ENCODE measurements around the gene ZBTB12. TPM values are rescaled to one million over a fixed set of nuclear protein-coding genes. Genes with fewer than 3 reads are reported as not detected.

Gene ZBTB12
- total and polyA plus RNA-seq, 10 of the 15 experiments (the other 5 are each of a cell fraction or from before 2014, with no cell fraction given) = 0.81 to 4.5 (median 1.7) TPM; not detected in 4

- peak; percentile 88 for TF ChIP-seq MEF2A (IDR thresholded peaks at IDR 0.05; ENCODE audit: insufficient read depth, low read depth, low read length)
- no peak for TF ChIP-seq SUZ12 (IDR thresholded peaks at IDR 0.05; ENCODE audit: unreplicated experiment)
- TF ChIP-seq HSF1 (IDR thresholded peaks at IDR 0.05; ENCODE audit: low read depth, low read length) = no peak
- TF ChIP-seq ATF3 (IDR thresholded peaks at IDR 0.05; ENCODE audit: borderline replicate concordance, extremely low read depth, low read depth, low read length) = no peak
- TF ChIP-seq, protein P1, sequence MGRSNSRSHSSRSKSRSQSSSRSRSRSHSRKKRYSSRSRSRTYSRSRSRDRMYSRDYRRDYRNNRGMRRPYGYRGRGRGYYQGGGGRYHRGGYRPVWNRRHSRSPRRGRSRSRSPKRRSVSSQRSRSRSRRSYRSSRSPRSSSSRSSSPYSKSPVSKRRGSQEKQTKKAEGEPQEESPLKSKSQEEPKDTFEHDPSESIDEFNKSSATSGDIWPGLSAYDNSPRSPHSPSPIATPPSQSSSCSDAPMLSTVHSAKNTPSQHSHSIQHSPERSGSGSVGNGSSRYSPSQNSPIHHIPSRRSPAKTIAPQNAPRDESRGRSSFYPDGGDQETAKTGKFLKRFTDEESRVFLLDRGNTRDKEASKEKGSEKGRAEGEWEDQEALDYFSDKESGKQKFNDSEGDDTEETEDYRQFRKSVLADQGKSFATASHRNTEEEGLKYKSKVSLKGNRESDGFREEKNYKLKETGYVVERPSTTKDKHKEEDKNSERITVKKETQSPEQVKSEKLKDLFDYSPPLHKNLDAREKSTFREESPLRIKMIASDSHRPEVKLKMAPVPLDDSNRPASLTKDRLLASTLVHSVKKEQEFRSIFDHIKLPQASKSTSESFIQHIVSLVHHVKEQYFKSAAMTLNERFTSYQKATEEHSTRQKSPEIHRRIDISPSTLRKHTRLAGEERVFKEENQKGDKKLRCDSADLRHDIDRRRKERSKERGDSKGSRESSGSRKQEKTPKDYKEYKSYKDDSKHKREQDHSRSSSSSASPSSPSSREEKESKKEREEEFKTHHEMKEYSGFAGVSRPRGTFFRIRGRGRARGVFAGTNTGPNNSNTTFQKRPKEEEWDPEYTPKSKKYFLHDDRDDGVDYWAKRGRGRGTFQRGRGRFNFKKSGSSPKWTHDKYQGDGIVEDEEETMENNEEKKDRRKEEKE (IDR thresholded peaks at IDR 0.05) = no peak
- TF ChIP-seq SMC3 (IDR thresholded peaks at IDR 0.05; ENCODE audit: borderline replicate concordance, low read length) = no peak
- no peak for TF ChIP-seq ZNF274 (IDR thresholded peaks at IDR 0.05; ENCODE audit: insufficient read depth, insufficient read length)
- TF ChIP-seq, protein P2, sequence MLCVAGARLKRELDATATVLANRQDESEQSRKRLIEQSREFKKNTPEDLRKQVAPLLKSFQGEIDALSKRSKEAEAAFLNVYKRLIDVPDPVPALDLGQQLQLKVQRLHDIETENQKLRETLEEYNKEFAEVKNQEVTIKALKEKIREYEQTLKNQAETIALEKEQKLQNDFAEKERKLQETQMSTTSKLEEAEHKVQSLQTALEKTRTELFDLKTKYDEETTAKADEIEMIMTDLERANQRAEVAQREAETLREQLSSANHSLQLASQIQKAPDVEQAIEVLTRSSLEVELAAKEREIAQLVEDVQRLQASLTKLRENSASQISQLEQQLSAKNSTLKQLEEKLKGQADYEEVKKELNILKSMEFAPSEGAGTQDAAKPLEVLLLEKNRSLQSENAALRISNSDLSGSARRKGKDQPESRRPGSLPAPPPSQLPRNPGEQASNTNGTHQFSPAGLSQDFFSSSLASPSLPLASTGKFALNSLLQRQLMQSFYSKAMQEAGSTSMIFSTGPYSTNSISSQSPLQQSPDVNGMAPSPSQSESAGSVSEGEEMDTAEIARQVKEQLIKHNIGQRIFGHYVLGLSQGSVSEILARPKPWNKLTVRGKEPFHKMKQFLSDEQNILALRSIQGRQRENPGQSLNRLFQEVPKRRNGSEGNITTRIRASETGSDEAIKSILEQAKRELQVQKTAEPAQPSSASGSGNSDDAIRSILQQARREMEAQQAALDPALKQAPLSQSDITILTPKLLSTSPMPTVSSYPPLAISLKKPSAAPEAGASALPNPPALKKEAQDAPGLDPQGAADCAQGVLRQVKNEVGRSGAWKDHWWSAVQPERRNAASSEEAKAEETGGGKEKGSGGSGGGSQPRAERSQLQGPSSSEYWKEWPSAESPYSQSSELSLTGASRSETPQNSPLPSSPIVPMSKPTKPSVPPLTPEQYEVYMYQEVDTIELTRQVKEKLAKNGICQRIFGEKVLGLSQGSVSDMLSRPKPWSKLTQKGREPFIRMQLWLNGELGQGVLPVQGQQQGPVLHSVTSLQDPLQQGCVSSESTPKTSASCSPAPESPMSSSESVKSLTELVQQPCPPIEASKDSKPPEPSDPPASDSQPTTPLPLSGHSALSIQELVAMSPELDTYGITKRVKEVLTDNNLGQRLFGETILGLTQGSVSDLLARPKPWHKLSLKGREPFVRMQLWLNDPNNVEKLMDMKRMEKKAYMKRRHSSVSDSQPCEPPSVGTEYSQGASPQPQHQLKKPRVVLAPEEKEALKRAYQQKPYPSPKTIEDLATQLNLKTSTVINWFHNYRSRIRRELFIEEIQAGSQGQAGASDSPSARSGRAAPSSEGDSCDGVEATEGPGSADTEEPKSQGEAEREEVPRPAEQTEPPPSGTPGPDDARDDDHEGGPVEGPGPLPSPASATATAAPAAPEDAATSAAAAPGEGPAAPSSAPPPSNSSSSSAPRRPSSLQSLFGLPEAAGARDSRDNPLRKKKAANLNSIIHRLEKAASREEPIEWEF (IDR thresholded peaks at IDR 0.05; ENCODE audit: insufficient replicate concordance, low read depth, low read length) = no peak
- TF ChIP-seq ZNF592 (IDR thresholded peaks at IDR 0.05) = no peak
- TF ChIP-seq RBBP5 (conservative IDR thresholded peaks at IDR 0.05) = no peak
- TF ChIP-seq CBX5 (IDR thresholded peaks at IDR 0.05; ENCODE audit: low read depth) = no peak
- TF ChIP-seq NR2C1 (IDR thresholded peaks at IDR 0.05) = no peak
- TF ChIP-seq BRCA1 (IDR thresholded peaks at IDR 0.05; ENCODE audit: low read depth, low read length) = no peak
- TF ChIP-seq SMARCA5 (IDR thresholded peaks at IDR 0.05) = no peak
- no peak for TF ChIP-seq GATAD2B (conservative IDR thresholded peaks at IDR 0.05; ENCODE audit: low read depth)
- no peak for TF ChIP-seq TCF7 (IDR thresholded peaks at IDR 0.05; ENCODE audit: borderline replicate concordance)
- no peak for TF ChIP-seq MXI1 (IDR thresholded peaks at IDR 0.05; ENCODE audit: low read depth, low read length)
These were observed 6.9 kb upstream of the ZBTB12 start (continued) for GRCh38 chr6:31908791-31909190.

Measured in GM12878 (cell line).